ENCODE data around the gene CHST3.

CHST3 gene

GRCh38 chr10:71999360-72000072 lies 35.3 kb downstream of the CHST3 start:
- no peak overlapping the region for H3K27ac ChIP-seq

GRCh38 chr10:72000073-72001032 lies 36.2 kb downstream of the CHST3 start:
- H3K27ac ChIP-seq: no peak overlapping the region
- TF ChIP-seq ZFX (IDR thresholded peaks at IDR 0.05): no peak
- TF ChIP-seq CTCF (conservative IDR thresholded peaks at IDR 0.05): no peak

More at GRCh38 chr10:71999360-72000072, 35.3 kb downstream of the CHST3 start:
- TF ChIP-seq CTCF (conservative IDR thresholded peaks at IDR 0.05) (no peak), ZFX (IDR thresholded peaks at IDR 0.05) (no peak)

- H3K27ac ChIP-seq: no peak overlapping the region
- TF ChIP-seq CTCF (conservative IDR thresholded peaks at IDR 0.05): no peak
- no peak for TF ChIP-seq ZFX (IDR thresholded peaks at IDR 0.05)
Measured at GRCh38 chr10:72001033-72001395, 36.8 kb downstream of the CHST3 start.

- TF ChIP-seq CTCF (conservative IDR thresholded peaks at IDR 0.05): no peak
- TF ChIP-seq ZFX (IDR thresholded peaks at IDR 0.05): no peak
- H3K27ac ChIP-seq: no peak overlapping the region
Measured at GRCh38 chr10:72002354-72003295, 38.4 kb downstream of the CHST3 start.

GRCh38 chr10:72006026-72006425 lies 41.8 kb downstream of the CHST3 start:
- no peak overlapping the region for H3K27ac ChIP-seq
- TF ChIP-seq ZFX (IDR thresholded peaks at IDR 0.05): no peak
- no peak for TF ChIP-seq CTCF (conservative IDR thresholded peaks at IDR 0.05)

- TF ChIP-seq CTCF (conservative IDR thresholded peaks at IDR 0.05): no peak
- no peak for TF ChIP-seq ZFX (IDR thresholded peaks at IDR 0.05)
- H3K27ac ChIP-seq: no peak overlapping the region
Measured at GRCh38 chr10:72007246-72007892, 43.2 kb downstream of the CHST3 start.

Measured in C4-2B (cell line).